ENCODE data around the gene CERK. TPM values are rescaled to one million over a fixed set of nuclear protein-coding genes. Genes with fewer than 3 reads are reported as not detected.

Gene CERK
- total and polyA plus RNA-seq, 2 of the 13 experiments (the other 11 are each of a cell fraction or from before 2014, with no cell fraction given) = 40.3 to 41.9 TPM

- no peak for TF ChIP-seq ZNF503 (CRISPR knock-in tag; IDR thresholded peaks at IDR 0.05)
- TF ChIP-seq MTA3 (CRISPR knock-in tag; IDR thresholded peaks at IDR 0.05) = no peak
- TF ChIP-seq, protein P1, sequence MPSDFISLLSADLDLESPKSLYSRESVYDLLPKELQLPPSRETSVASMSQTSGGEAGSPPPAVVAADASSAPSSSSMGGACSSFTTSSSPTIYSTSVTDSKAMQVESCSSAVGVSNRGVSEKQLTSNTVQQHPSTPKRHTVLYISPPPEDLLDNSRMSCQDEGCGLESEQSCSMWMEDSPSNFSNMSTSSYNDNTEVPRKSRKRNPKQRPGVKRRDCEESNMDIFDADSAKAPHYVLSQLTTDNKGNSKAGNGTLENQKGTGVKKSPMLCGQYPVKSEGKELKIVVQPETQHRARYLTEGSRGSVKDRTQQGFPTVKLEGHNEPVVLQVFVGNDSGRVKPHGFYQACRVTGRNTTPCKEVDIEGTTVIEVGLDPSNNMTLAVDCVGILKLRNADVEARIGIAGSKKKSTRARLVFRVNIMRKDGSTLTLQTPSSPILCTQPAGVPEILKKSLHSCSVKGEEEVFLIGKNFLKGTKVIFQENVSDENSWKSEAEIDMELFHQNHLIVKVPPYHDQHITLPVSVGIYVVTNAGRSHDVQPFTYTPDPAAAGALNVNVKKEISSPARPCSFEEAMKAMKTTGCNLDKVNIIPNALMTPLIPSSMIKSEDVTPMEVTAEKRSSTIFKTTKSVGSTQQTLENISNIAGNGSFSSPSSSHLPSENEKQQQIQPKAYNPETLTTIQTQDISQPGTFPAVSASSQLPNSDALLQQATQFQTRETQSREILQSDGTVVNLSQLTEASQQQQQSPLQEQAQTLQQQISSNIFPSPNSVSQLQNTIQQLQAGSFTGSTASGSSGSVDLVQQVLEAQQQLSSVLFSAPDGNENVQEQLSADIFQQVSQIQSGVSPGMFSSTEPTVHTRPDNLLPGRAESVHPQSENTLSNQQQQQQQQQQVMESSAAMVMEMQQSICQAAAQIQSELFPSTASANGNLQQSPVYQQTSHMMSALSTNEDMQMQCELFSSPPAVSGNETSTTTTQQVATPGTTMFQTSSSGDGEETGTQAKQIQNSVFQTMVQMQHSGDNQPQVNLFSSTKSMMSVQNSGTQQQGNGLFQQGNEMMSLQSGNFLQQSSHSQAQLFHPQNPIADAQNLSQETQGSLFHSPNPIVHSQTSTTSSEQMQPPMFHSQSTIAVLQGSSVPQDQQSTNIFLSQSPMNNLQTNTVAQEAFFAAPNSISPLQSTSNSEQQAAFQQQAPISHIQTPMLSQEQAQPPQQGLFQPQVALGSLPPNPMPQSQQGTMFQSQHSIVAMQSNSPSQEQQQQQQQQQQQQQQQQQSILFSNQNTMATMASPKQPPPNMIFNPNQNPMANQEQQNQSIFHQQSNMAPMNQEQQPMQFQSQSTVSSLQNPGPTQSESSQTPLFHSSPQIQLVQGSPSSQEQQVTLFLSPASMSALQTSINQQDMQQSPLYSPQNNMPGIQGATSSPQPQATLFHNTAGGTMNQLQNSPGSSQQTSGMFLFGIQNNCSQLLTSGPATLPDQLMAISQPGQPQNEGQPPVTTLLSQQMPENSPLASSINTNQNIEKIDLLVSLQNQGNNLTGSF (CRISPR knock-in tag; IDR thresholded peaks at IDR 0.05) = no peak
- no peak for TF ChIP-seq NBN (conservative IDR thresholded peaks at IDR 0.05)
- TF ChIP-seq, protein P2, sequence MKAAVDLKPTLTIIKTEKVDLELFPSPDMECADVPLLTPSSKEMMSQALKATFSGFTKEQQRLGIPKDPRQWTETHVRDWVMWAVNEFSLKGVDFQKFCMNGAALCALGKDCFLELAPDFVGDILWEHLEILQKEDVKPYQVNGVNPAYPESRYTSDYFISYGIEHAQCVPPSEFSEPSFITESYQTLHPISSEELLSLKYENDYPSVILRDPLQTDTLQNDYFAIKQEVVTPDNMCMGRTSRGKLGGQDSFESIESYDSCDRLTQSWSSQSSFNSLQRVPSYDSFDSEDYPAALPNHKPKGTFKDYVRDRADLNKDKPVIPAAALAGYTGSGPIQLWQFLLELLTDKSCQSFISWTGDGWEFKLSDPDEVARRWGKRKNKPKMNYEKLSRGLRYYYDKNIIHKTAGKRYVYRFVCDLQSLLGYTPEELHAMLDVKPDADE (CRISPR knock-in tag; IDR thresholded peaks at IDR 0.05) = no peak
- TF ChIP-seq, protein P3, sequence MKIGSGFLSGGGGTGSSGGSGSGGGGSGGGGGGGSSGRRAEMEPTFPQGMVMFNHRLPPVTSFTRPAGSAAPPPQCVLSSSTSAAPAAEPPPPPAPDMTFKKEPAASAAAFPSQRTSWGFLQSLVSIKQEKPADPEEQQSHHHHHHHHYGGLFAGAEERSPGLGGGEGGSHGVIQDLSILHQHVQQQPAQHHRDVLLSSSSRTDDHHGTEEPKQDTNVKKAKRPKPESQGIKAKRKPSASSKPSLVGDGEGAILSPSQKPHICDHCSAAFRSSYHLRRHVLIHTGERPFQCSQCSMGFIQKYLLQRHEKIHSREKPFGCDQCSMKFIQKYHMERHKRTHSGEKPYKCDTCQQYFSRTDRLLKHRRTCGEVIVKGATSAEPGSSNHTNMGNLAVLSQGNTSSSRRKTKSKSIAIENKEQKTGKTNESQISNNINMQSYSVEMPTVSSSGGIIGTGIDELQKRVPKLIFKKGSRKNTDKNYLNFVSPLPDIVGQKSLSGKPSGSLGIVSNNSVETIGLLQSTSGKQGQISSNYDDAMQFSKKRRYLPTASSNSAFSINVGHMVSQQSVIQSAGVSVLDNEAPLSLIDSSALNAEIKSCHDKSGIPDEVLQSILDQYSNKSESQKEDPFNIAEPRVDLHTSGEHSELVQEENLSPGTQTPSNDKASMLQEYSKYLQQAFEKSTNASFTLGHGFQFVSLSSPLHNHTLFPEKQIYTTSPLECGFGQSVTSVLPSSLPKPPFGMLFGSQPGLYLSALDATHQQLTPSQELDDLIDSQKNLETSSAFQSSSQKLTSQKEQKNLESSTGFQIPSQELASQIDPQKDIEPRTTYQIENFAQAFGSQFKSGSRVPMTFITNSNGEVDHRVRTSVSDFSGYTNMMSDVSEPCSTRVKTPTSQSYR (CRISPR knock-in tag; IDR thresholded peaks at IDR 0.05; ENCODE audit: borderline replicate concordance) = no peak
- 0 out of 2 replicates have a peak, but pooled peaks have one; percentile 46 for TF ChIP-seq ZC3H4 (CRISPR knock-in tag; IDR thresholded peaks at IDR 0.05; ENCODE audit: borderline replicate concordance)
- no peak for TF ChIP-seq ZBTB8A (CRISPR knock-in tag; IDR thresholded peaks at IDR 0.05; ENCODE audit: borderline replicate concordance, low read depth)
- no peak for TF ChIP-seq FUBP1 (CRISPR knock-in tag; IDR thresholded peaks at IDR 0.05; ENCODE audit: borderline replicate concordance)
- TF ChIP-seq DMAP1 (CRISPR knock-in tag; IDR thresholded peaks at IDR 0.05) = no peak
- TF ChIP-seq ZNF17 (CRISPR knock-in tag; IDR thresholded peaks at IDR 0.05) = no peak
- no peak for TF ChIP-seq U2AF1 (optimal IDR thresholded peaks at IDR 0.05; ENCODE audit: low read depth, low read length)
- no peak for TF ChIP-seq NRL (CRISPR knock-in tag; IDR thresholded peaks at IDR 0.05; ENCODE audit: borderline replicate concordance)
- no peak for TF ChIP-seq MATR3 (CRISPR knock-in tag; IDR thresholded peaks at IDR 0.05)
- TF ChIP-seq ARNT (IDR thresholded peaks at IDR 0.05) = no peak
- TF ChIP-seq PHF20 (CRISPR knock-in tag; IDR thresholded peaks at IDR 0.05) = peak; percentile 40; the same call in 1 of the 2 replicates
Measured at GRCh38 chr22:46738647-46739093, 618 bp upstream of the CERK start (continued).

Measured in HepG2 (cell line).